22Rv1 (cell line): ENCODE data around the gene NDOR1.

Source experiments
- H3K27ac ChIP-seq: fragments of 450-650 bp; 2 replicates; pipeline ENCODE4 v1.5.1; 2017
- ZFX ChIP-seq: fragments of 450-650 bp; IDR thresholded peaks from 2 replicates; pipeline ENCODE4 v1.6.1; 2017; ENCODE audit warnings: antibody characterized with exemption, borderline replicate concordance
- TF ChIP-seq, protein P1 (sequence below): fragments of 450-650 bp; IDR thresholded peaks from 2 replicates; pipeline ENCODE4 v1.5.1; 2017; ENCODE audit warnings: mild to moderate bottlenecking

NDOR1 gene

DNA sequence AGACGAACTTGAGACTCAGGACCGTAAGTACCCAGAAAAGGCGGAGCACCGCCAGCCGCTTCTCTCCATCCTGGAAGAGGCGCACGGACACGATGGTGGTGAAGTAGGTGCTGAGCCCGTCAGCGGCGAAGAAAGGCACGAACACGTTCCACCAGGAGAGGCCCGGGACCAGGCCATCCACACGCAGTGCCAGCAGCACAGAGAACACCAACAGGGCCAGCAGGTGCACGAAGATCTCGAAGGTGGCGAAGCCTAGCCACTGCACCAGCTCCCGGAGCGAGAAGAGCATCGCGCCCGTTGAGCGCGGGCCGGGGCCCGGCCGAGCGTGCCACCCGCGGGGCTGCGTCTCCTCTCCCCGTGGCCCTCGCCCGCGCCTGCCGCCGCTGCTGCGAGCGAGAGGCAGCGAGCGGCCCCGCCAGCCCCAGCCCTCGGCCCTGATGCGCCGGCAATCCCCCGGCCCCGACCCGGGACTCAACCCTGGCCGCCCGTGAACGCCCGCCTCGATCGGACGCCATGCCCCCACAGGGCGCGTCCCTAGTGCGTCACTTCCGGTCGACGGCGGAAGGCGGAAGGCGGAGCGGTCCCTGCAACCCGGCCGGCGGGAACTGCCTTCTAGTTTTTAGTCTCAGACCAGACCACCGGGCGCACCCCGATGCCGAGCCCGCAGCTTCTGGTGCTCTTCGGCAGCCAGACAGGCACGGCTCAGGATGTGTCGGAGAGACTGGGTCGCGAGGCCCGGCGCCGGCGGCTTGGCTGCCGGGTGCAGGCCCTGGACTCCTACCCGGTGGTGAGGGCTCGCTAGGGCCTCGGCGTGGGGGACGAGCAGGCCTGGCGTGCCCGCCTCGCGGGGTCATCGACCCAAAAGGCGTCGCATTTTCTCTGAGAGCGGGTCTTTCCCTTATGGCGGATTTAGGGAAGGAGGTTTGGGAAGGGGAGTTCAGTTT is at the start of gene NDOR1, which contains the start of gene TMEM203:
Gene NDOR1 (plus strand): TSS at position 575 of the 944 bp plus-strand sequence. CDS start 78 bp downstream, at position 653.
Gene TMEM203 (minus strand): TSS at position 523 of the 944 bp plus-strand sequence. CDS start 234 bp downstream, at position 289.
- H3K27ac ChIP-seq, result peak within 1 kb of the TSS; percentile 72

DNA sequence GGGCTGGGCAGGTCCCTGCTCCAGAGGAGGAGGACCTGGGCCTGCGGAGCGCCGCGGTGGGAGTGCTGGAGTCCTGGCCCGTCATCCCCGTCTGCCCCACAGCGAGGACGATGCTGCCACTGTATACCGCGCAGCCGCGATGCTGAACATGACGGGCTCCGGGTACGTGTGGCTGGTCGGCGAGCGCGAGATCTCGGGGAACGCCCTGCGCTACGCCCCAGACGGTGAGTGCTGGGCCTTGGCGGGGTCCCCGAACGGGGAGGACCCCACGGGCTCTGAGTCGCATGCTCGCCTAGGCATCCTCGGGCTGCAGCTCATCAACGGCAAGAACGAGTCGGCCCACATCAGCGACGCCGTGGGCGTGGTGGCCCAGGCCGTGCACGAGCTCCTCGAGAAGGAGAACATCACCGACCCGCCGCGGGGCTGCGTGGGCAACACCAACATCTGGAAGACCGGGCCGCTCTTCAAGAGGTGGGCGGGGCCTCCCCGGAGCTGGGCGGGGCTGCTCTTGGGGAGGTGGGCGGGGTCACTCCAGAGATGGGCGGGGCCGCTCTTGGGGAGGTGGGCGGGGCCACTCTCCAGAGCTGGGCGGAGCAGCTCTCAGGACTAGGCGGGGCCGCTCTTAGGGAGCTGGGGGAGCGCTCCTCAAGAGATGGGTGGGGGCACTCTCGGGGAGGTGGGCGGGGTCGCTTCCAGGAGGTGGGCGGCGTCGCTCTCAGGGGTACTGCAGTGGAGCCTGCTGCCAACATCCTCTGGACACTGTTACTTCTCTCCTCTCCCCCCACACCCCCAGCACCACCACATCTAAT is 48.7 kb upstream of the NDOR1 start:
- H3K27ac ChIP-seq, result 0 out of 2 replicates have a peak overlapping the region, but pooled peaks have one; percentile 23
- TF ChIP-seq, protein P1, sequence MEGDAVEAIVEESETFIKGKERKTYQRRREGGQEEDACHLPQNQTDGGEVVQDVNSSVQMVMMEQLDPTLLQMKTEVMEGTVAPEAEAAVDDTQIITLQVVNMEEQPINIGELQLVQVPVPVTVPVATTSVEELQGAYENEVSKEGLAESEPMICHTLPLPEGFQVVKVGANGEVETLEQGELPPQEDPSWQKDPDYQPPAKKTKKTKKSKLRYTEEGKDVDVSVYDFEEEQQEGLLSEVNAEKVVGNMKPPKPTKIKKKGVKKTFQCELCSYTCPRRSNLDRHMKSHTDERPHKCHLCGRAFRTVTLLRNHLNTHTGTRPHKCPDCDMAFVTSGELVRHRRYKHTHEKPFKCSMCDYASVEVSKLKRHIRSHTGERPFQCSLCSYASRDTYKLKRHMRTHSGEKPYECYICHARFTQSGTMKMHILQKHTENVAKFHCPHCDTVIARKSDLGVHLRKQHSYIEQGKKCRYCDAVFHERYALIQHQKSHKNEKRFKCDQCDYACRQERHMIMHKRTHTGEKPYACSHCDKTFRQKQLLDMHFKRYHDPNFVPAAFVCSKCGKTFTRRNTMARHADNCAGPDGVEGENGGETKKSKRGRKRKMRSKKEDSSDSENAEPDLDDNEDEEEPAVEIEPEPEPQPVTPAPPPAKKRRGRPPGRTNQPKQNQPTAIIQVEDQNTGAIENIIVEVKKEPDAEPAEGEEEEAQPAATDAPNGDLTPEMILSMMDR, result no peak
- no peak for TF ChIP-seq ZFX

More for the DNA sequence above, at the start of gene NDOR1, which contains the start of gene TMEM203:
- no peak for TF ChIP-seq ZFX
- TF ChIP-seq, protein P1, result no peak

DNA sequence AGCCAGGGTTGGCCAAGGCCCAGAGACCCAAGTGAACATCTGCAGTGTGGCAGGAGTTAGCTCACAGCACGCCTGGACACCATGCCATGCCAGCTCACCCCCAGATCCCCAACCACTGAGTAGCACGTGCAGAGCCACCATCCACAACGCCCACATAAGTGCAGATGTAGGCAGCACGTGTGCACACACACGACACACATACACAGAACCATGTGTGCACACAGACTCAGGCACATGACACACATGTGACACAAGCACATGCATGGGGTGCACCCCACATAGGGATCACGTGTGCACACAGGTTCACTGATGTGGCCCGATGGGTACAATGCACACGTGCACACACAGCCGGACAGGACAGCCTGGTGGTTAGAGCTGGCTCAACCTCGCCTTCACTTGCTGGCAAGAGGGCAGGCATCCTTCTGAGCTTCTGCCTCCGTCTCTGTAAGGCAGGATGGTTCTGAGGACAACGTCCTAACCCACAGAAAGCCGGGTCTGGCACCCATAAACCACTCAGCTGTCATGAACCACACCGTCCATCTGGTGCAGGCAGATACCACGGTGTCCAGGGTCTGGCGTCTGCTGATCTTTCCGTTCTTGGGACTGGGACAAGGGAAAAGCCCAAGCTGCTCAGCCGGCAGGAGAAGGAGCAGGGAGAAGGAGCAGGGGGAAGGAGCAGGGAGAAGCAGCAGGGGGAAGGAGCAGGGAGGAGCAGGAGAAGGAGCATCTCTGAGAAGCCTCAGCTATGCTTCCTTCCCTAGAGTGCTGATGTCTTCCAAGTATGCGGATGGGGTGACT is 47.7 kb upstream of the NDOR1 start:
- 0 out of 2 replicates have a peak overlapping the region, but pooled peaks have one; percentile 23 for H3K27ac ChIP-seq
- TF ChIP-seq, protein P1, result no peak
- no peak for TF ChIP-seq ZFX

DNA sequence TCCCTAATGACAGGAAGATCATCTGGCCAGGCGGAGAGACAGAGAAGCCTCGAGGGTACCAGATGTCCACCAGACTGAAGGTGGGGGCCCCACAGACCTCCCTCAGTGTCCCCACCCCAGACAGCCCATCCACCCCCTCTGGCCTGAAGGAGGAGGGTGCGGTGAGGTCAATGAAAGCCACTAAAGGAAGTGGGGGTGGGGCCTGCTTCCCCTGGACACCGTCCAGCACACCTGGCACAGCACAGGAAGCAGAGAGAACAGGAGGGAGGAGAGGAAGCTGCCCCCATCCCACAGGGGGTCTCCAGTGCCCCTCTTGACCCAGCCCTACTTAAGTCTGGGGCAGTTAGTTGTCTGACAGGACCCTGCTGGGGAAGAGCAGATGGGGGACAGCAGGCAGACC is 46.9 kb upstream of the NDOR1 start:
- H3K27ac ChIP-seq, result no peak overlapping the region
- TF ChIP-seq, protein P1, result no peak
- no peak for TF ChIP-seq ZFX

DNA sequence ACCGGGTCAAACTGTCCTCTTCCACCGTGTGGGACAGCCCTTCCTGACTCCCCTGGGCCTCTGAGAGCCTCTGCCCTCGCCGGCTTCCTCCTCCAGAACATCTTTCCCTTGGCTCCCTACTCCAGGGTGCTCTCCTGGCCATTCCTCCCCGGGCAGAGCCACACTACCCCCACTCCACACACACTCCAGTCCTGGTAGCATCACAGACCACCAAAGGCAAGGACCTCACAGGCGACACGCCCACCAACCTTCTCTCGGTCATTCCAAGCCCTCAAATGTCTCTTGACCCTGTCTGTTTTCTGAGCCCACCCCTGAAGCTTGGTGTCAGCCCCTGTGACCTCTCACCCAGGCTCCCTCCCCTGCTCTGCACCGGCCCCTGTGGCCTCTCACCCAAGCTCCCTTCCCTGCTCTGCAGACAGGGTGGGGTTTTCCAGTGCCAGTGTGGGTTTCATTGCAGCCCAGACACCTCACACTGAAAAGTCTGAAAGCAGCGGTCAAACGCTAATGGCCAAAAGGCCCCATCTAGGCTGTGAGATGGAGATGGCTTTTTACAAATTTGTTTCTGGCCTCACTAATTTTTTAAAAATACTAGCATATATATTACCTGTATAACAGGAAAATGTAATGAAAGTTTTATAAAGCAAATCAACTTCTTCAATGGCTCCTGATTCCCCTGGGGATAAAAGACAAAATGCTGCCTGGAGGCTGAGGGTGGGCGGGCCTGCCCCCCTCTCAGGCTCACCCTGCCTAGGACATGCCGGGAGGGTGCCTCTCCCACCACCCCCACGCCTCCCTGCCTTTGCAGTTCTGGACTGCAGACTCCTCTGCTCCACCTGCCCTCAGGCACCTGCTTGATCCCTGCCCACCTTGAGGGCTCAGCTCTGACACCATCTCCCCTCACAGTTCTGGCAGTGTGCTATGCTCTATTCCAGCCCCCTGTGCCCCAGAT is 46.1 kb upstream of the NDOR1 start:
- TF ChIP-seq ZFX, result no peak
- TF ChIP-seq, protein P1, result no peak
- H3K27ac ChIP-seq, result no peak overlapping the region

DNA sequence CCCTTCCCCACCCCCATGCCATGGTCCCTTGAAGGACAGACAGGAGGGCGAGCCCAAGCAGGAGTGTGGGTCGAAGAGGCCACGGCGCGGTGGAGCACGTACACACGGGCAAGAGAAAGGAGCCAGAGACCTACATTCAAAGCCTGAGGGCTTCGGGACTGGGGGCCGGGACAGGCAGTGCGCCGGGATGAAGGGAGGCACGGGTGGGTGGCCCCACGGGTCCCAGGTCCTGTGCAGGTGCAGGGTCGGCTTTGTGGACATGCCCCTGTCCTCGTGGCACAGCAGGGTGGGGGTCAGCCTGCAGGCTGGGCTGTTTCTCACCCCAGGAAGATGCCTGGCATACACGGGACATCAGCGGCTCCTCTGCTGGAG is 45.5 kb upstream of the NDOR1 start:
- no peak for TF ChIP-seq ZFX
- TF ChIP-seq, protein P1, result no peak
- H3K27ac ChIP-seq, result no peak overlapping the region
